GM12892 (cell line): ENCODE data around the gene SCN2B.
"Not testable (repeated sequence)": the region's sequence is repeated elsewhere in the genome, so short reads cannot be mapped to it uniquely, and the experiment has no call there.

Experiments
- POLR2A ChIP-seq: IDR thresholded peaks from 2 replicates; pipeline ENCODE4 v1.6.1; 2011; ENCODE audit warnings: low read depth, low read length, control low read depth
- POLR2AphosphoS5 ChIP-seq: IDR thresholded peaks from 2 replicates; pipeline ENCODE4 v1.6.1; 2011; ENCODE audit warnings: low read depth, low read length, control low read depth
- TAF1 ChIP-seq: IDR thresholded peaks from 2 replicates; pipeline ENCODE4 v1.6.1; 2011; ENCODE audit warnings: low read depth, mild to moderate bottlenecking, control low read depth, low read length, borderline replicate concordance

DNA sequence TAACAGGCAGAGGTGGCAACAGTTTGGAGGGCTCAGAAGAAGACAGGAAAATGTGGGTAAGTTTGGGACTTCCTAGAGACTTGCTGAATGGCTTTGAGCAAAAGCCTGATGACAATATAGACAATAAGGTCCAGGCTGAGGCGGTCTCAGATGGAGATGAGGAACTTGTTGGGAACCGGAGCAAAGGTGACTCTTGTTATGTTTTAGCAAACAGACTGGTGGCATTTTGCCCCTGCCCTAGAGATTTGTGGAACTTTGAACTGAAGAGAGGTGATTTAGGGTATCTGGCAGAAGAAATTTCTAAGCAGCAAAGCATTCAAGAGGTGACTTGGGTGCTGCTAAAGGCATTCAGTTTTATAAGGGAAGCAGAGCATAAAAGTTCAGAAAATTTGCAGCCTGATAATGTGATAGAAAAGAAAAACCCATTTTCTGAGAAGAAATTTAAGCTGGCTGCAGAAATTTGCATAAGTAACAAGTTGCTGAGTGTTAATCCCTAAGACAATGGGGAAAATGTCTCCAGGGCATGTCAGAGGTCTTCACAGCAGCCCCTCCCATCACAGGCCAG is 14.6 kb upstream of the SCN2B start:
- TF ChIP-seq TAF1, POLR2AphosphoS5, POLR2A: not testable (repeated sequence)
